ENCODE data around the gene ATF4. TPM values are rescaled to one million over a fixed set of nuclear protein-coding genes. Genes with fewer than 3 reads are reported as not detected.

ATF4 gene
- total RNA-seq, 4 donors from 2014 or later, result 234 to 335 (median 284) TPM

DNA sequence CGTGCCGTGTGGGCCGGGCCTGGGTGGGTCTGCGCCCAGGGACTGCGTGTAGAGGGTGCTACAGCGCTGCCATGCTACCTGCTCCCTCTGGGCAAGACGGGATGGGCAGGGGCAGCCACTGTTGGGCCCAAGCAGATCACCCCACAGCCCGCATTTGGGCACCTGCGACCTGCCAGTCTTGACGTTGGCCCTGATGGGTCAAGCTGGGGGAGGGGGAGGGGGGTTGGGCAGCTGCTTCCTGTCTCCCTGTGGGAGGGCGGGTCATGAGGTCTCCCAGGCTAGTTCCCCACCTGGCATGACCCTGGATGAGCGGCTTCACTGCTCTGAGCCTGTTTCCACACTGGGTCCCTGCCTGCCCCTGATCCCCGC, 15.0 kb downstream of the ATF4 start:
- peaks cover 35% of the 10 kb centered on the region for H3K4me1 ChIP-seq
- DNase-seq (ENCODE audit: low spot score in 2 of 2), result no peak
- no peaks in the 10 kb centered on the region for H3K27me3 ChIP-seq
- H3K9me3 ChIP-seq, result no peaks in the 10 kb centered on the region
- 63% methylated on average over 4 of the region's 13 CpGs for WGBS
- H3K27ac ChIP-seq, result no peak overlapping the region
- H3K4me3 ChIP-seq, result no peak overlapping the region
- TF ChIP-seq POLR2A (IDR thresholded peaks at IDR 0.05) (no peak), EP300 (IDR thresholded peaks at IDR 0.05) (no peak)
- TF ChIP-seq, protein P1, sequence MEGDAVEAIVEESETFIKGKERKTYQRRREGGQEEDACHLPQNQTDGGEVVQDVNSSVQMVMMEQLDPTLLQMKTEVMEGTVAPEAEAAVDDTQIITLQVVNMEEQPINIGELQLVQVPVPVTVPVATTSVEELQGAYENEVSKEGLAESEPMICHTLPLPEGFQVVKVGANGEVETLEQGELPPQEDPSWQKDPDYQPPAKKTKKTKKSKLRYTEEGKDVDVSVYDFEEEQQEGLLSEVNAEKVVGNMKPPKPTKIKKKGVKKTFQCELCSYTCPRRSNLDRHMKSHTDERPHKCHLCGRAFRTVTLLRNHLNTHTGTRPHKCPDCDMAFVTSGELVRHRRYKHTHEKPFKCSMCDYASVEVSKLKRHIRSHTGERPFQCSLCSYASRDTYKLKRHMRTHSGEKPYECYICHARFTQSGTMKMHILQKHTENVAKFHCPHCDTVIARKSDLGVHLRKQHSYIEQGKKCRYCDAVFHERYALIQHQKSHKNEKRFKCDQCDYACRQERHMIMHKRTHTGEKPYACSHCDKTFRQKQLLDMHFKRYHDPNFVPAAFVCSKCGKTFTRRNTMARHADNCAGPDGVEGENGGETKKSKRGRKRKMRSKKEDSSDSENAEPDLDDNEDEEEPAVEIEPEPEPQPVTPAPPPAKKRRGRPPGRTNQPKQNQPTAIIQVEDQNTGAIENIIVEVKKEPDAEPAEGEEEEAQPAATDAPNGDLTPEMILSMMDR (IDR thresholded peaks at IDR 0.05), result no peak
- H3K36me3 ChIP-seq, result no peaks in the 10 kb centered on the region

DNA sequence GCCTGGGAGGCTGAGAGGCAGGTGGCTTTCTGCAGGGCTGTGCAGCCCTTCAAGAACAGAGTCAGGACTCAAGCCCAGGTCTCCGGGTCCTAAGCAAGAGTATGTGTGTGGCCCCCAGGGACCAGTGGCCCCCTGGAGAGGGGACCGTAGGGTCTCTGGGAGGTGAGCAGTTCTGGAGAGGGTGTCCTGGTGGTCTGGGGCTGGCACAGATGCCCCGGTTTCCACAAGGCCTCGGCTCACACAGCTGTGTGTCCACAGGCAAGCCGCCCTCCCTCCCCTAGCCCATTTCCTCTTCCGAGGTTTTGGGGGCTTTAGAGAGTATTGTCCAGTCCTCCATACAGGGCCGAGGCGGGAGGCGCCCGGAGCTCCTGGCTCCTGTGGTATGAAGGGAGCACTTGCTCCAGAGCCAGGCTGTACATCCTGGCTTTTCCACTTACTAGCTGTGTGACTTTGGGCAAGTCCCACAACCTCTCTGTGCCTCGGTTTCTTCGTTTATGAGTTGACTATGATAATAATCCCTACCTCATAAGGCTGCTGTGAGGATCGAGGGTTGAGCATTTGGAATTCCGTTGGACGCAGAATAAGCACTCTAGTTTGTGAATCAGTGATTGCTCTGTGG, 15.6 kb downstream of the ATF4 start:
- no peak for TF ChIP-seq POLR2A (IDR thresholded peaks at IDR 0.05)
- TF ChIP-seq, protein P1 (IDR thresholded peaks at IDR 0.05), result no peak
- no peak for TF ChIP-seq POLR2AphosphoS5 (IDR thresholded peaks at IDR 0.05)
- TF ChIP-seq EP300 (IDR thresholded peaks at IDR 0.05), result no peak
- DNase-seq (ENCODE audit: low spot score in 2 of 2), result no peak
- Histone ChIP-seq H3K4me3 (no peak overlapping the region), H3K27ac (no peak overlapping the region), H3K4me1 (peaks cover 29% of the 10 kb centered on the region), H3K36me3 (no peaks in the 10 kb centered on the region), H3K9me3 (no peaks in the 10 kb centered on the region), H3K27me3 (no peaks in the 10 kb centered on the region)
- WGBS, result 89% methylated on average over 14 of the region's 15 CpGs

- H3K27me3 ChIP-seq, result no peaks in the 10 kb centered on the region
- 56% methylated on average over 7 of the region's 8 CpGs for WGBS
- H3K4me1 ChIP-seq, result peaks cover 21% of the 10 kb centered on the region
- no peaks in the 10 kb centered on the region for H3K9me3 ChIP-seq
- DNase-seq (ENCODE audit: low spot score in 2 of 2), result no peak
- no peaks in the 10 kb centered on the region for H3K36me3 ChIP-seq
- TF ChIP-seq EP300 (IDR thresholded peaks at IDR 0.05) (no peak), POLR2AphosphoS5 (IDR thresholded peaks at IDR 0.05) (no peak), POLR2A (IDR thresholded peaks at IDR 0.05) (no peak)
- TF ChIP-seq, protein P1 (IDR thresholded peaks at IDR 0.05), result no peak
- no peak overlapping the region for H3K27ac ChIP-seq
- no peak overlapping the region for H3K4me3 ChIP-seq
Measured at GRCh38 chr22:39536711-39537110, 16.3 kb downstream of the ATF4 start.

GRCh38 chr22:39537975-39538374, 17.6 kb downstream of the ATF4 start:
- WGBS, result 49% methylated on average over 2 of the region's 2 CpGs
- peaks cover 6% of the 10 kb centered on the region for H3K27me3 ChIP-seq

GRCh38 chr22:39543095-39543494, 22.7 kb downstream of the ATF4 start:
- no peaks in the 10 kb centered on the region for H3K36me3 ChIP-seq
- H3K27me3 ChIP-seq, result peaks cover 33% of the 10 kb centered on the region
- TF ChIP-seq POLR2A (IDR thresholded peaks at IDR 0.05) (no peak), POLR2AphosphoS5 (IDR thresholded peaks at IDR 0.05) (no peak), EP300 (IDR thresholded peaks at IDR 0.05) (no peak)
- TF ChIP-seq, protein P1 (IDR thresholded peaks at IDR 0.05), result no peak
- H3K4me3 ChIP-seq, result no peak overlapping the region
- DNase-seq (ENCODE audit: low spot score in 2 of 2), result no peak
- no peaks in the 10 kb centered on the region for H3K9me3 ChIP-seq
- no peaks in the 10 kb centered on the region for H3K4me1 ChIP-seq
- H3K27ac ChIP-seq, result no peak overlapping the region
- 15% methylated on average over 11 of the region's 11 CpGs for WGBS

More at GRCh38 chr22:39537975-39538374, 17.6 kb downstream of the ATF4 start:
- no peaks in the 10 kb centered on the region for H3K36me3 ChIP-seq
- no peak for TF ChIP-seq POLR2A (IDR thresholded peaks at IDR 0.05)
- no peak for TF ChIP-seq EP300 (IDR thresholded peaks at IDR 0.05)
- TF ChIP-seq, protein P1 (IDR thresholded peaks at IDR 0.05), result no peak
- no peak for TF ChIP-seq POLR2AphosphoS5 (IDR thresholded peaks at IDR 0.05)
- H3K9me3 ChIP-seq, result no peaks in the 10 kb centered on the region
- H3K4me1 ChIP-seq, result peaks cover 14% of the 10 kb centered on the region
- H3K4me3 ChIP-seq, result no peak overlapping the region
- H3K27ac ChIP-seq, result no peak overlapping the region
- no peak for DNase-seq (ENCODE audit: low spot score in 2 of 2)

Measured in suprapubic skin (tissue), 4 donors.